GM12891 (cell line): ENCODE results near the gene TSHR.

Source experiments
- PAX5 ChIP-seq: IDR thresholded peaks from 2 replicates; pipeline ENCODE4 v1.6.1; 2011; ENCODE audit warnings: low read length, moderate library complexity, mild to moderate bottlenecking; ENCODE audit not compliant: insufficient read depth, severe bottlenecking
- POLR2A ChIP-seq: IDR thresholded peaks from 2 replicates; pipeline ENCODE4 v1.6.1; 2011; ENCODE audit warnings: low read depth, low read length, control low read depth
- POLR2AphosphoS5 ChIP-seq: IDR thresholded peaks from 2 replicates; pipeline ENCODE4 v1.6.1; 2011; ENCODE audit warnings: low read depth, low read length, control low read depth
- SPI1 ChIP-seq: IDR thresholded peaks from 2 replicates; pipeline ENCODE4 v1.6.1; 2011; ENCODE audit warnings: low read depth, low read length, control low read depth
- TAF1 ChIP-seq: IDR thresholded peaks from 2 replicates; pipeline ENCODE4 v1.6.1; 2011; ENCODE audit warnings: low read depth, low read length, control low read depth

- no peak for TF ChIP-seq POLR2A
- no peak for TF ChIP-seq SPI1
- no peak for TF ChIP-seq PAX5
- no peak for TF ChIP-seq TAF1
- no peak for TF ChIP-seq POLR2AphosphoS5
Measured at GRCh38 chr14:81031488-81031887, 76.1 kb downstream of the TSHR start.
